HG02798 (cell line): ENCODE results near the gene CEP55.
"Not testable (repeated sequence)": the region's sequence is repeated elsewhere in the genome, so short reads cannot be mapped to it uniquely, and the experiment has no call there.

Source experiments
- ATAC-seq: cut with Tn5 transposase; IDR thresholded peaks from one replicate; pipeline ENCODE4 v1.9.1; 2021; ENCODE audit warnings: mild to moderate bottlenecking; ENCODE audit not compliant: unreplicated experiment, poor library complexity

CEP55 gene

DNA sequence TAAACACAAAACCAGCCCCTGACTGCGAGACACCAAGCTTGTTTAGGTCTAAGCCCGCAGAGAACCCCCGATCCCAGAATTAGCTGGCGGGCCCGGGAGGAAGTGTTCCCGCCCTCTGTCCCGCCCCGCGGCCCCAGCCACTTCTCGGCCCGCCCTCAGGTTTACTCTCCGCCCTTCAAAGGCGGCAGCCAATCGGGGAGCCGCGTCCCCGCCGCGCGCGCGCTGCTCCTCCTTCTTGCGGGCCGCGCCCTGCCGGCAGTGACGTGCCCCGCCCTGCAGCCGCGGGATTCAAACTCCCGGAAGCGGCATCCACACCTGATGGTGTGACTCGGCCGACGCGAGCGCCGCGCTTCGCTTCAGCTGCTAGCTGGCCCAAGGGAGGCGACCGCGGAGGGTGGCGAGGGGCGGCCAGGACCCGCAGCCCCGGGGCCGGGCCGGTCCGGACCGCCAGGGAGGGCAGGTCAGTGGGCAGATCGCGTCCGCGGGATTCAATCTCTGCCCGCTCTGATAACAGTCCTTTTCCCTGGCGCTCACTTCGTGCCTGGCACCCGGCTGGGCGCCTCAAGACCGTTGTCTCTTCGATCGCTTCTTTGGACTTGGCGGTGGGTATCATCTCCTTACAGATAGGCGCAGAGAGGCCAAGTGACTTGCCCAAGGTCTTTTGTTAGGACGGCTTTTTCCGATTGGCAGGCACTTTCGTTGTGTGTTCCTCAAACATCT, at the start of gene CEP55:
TSS of gene CEP55 (plus strand) at position 291 of the 720 bp plus-strand sequence. CDS start 3,440 bp downstream, outside the sequence.
- peak; percentile 99 for ATAC-seq

DNA sequence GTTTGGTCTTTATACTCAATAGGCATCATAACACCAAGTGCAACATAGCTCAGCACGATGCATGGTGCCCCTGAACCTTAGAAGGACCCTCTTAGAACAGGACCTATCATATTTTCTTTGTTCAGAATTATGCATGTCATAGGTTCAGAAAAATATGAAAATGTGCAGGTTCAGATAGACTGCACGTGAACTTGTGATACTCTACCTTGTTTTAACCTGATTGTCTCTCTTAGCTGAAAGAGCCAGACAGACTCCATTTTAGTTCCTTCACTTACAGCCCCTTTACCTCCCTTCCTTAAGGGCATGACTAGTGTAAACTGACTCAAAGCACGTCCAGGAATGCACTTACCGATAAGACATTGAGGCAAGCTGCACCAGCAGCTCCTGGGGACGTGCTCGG, 49.4 kb upstream of the CEP55 start:
- no peak for ATAC-seq

DNA sequence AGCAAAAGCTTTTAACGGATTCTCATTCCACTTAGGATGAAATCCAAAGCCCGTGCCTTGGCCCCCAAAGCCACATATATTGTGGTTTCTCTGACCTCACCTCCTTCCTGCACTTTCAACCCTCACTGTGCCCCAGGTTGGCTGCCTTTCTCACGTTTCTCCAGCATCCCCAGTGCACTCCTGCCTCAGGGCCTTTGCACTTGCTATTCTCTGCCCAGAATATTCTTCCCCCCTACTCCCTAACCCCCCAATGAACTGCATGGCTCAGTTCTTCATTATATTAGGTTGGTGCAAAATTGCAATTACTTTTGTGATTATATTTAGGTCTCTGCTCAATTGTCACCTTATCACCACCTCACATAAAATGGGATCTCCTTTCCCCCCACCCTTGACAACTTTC, 48.4 kb upstream of the CEP55 start:
- no peak for ATAC-seq

DNA sequence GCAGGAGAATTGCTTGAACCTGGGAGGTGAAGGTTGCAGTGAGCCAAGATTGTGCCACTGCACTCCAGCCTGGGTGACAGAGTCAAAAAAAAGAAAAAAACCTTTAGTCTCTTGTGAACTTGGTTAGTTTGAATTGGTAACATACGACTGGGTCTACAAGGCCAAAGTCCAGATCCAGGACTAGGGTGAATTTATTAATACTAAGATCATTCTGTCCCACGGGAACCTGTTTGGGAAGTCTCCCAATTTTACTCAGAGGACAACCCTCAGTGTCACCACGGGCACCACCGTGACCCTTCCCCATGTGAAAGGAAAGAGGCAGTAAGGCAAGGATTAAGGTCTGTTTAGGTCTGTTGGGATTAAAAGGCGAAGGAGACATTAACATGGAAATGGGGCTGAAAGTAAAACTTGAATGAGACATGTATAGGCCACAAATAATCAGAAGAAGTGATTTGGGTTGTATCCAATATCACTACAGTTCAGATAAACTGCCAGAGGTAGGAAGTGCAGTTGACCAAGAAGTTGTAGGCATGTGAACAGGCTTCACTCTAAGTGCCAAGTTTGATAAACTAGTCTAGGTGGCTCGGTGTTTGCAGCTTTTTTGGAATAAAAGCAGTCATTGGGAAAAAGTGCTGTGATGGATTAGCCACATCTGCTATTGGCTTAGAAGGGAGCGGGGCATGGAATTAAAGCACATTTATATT, 45.0 kb upstream of the CEP55 start:
- ATAC-seq: no peak

DNA sequence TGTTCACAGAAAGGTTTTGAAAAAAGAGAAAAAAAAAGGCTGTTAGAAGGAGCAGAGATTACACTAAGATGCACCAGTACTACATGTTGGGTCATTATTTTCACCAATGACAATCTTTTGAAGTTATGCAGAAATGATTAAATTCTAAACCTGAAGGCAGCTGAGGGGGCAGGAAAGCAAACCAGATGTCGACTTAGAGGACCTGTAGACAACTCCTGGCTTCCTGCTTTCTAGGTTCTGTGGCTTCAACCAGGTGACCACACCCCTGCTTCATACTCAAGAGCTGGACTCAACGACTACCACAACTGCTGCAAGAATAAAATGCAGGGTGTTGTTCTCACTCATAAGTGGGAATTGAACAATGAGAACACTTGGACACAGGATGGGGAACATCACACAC, 44.3 kb upstream of the CEP55 start:
- peak; percentile 46 for ATAC-seq

DNA sequence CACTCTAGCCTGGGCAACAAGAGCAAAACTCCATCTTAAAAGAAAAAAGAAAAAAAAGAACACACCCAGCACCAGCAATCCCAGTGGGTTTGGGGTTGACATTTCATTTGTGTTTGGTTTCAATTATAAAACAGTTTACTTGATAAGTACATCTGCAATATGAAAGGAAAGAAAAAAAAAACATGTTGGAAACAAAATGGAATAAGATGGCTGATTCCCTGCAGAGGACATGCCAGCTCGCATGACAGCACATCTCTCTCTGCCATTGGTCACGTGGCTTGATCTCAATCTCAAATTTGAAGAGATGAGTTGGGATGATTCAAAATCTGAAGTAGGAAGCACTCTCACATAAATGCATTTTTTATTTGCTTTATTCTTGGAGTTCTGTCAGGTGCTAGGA, 42.3 kb upstream of the CEP55 start:
- ATAC-seq: no peak

DNA sequence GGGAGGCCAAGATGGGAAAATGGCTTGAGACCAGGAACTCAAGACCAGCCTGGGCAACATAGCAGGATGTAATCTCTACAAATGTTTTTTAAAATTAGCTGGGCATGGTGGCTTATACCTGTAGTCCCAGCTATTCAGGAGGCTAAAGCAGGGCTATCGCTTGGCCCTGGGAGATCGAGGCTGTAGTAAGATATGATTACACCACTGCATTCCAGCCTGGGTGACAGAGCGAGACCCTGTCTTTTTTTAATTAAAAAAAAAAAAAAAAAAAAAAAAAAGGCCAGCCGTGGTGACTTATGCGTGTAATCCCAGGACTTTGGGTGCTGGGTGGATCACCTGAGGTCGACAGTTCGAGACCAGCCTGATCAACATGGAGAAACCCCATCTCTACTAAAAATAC, 41.7 kb upstream of the CEP55 start:
- no peak for ATAC-seq

DNA sequence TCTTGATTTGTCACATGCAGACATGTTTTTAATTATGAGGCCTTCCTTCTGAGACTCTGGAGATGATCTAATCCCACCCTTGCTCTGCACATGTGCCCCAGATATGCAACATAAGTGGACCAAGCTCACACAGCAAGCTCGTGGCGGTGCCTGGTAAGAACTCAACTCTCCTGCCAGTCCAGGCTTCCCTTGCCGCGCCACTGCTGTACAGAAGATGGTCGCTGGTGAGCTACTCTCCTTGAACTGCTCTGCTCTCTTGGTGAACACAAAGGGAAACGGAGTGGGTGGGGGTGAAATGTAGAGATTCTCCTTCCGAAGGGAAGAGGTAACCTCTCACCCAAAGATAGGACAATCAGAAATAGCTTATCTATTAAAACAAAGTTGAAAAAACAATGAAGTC, 39.9 kb upstream of the CEP55 start:
- no peak for ATAC-seq

DNA sequence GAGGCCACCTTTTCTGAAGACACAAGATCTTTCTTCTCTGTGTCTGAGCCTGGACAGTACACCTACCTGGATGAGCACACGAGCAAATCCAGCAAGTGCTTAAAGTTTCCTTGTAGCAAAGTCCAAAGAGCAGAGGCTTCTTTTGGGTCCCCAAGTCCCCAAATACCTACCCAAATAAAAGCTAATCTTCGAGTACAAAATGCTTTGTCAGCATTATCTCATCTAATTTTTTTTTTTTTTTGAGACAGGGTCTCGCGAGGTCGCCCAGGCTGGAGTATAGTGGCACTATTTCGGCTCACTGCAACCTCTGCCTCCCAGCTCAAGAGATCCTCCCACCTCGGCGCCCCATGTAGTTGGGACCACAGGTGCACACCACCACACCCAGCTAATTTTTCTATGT, 38.9 kb upstream of the CEP55 start:
- ATAC-seq: no peak

DNA sequence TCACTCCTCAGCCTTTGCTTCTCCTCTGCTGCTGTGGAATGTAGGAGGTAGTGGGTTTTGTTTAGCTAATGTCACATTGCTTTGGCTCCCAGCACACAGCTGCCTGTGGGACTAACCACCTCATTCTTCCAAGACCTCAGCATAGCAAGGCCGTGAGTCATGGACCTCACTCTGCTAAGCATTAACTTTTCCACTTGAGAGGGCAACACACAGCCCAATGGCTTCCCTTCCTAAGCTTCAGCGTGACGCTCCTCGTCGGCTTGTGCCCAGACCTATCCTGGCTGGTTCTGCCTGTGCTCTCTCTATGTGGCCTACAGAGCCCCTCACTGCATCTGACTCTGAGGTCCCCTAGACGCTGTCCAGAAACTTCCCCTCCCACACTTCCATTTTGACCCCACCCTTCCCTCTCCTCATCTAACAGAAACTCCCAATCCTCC, 37.6 kb upstream of the CEP55 start:
- ATAC-seq: no peak

DNA sequence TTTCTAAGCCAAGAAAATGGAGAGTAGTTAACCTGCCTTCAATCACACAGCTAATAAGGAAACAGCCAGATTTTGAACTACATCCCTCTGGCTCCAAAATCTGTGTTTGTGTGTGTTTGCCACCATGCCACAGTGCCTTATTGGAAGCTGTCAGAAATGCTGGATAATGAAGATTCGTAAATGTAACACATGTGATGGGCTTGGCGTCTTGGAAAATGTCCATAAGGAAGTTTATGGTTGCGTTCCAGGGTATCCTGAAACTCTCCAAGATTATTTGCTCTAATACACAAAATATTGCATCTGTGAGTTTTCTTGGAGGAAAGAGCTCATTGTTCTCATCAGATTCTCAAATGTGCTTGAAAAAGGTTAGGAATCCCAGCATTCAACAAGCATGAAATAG, 36.9 kb upstream of the CEP55 start:
- no peak for ATAC-seq

DNA sequence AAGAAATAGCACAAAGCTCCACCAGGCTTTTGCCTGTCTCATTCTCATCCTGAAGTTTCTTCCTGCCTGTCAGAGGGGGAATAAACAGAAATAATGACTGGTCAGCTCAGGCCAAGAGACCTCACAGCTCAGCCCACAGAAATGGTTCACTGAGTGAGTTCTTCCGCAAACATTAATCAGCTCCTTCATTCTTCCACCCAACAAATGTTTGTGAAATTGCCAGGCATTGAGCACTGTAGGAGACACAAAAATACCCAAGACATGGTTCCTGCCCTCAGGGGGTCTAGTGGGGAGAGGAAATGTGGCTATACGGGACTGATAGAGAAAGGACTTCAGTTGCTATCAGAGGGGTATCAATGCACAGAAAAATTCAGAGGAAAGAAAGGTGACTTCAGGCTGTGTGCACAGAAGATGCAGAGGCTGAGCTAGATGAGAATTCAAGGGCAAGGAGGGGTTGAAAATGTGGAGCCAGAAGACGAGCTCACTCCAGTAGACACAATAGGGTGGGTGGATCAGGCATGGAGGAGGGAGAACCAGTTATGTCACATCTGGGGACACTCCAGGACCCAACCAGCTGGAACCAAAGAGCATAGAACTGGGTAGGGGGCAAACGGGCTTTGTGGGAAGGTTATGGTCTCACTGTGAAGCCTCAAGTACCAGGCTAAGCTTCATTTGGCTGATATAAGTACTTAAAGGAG, 35.2 kb upstream of the CEP55 start:
- no peak for ATAC-seq

DNA sequence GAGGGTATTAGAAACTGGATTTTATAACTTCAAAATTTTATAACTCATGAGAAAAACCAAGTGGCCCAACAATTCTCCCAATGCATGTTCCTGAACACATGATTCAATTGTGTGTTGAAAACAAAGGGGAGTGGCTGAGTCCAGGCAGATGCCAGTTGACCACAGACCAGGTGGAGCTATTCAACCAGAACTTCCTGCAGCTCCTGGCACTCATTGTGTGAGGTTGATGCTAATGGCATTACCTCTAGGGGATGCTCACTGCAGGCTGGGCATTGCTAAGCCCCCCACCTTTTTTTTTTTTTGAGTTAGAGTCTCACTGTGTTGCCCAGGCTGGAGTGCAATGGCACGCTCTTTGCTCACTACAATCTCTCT, 34.6 kb upstream of the CEP55 start:
- no peak for ATAC-seq

DNA sequence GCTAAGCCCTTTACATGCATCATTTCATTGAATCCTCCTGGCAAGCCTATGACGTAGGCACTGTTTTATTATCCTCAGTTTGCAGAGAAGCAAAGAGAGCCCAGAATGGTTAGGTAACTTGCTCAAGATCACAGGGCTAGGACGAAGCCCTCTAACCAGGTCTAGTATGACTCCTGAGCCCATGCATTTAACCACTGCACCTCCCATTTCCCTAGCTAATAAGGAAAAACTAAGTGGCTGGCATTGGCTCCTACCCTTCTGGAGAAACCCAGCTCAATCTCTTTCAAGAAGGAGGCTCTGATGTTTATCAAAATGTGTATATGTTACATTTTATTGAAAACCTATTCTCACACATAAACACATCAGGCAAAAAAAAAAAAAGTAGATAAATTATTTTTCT, 34.0 kb upstream of the CEP55 start:
- ATAC-seq: no peak

DNA sequence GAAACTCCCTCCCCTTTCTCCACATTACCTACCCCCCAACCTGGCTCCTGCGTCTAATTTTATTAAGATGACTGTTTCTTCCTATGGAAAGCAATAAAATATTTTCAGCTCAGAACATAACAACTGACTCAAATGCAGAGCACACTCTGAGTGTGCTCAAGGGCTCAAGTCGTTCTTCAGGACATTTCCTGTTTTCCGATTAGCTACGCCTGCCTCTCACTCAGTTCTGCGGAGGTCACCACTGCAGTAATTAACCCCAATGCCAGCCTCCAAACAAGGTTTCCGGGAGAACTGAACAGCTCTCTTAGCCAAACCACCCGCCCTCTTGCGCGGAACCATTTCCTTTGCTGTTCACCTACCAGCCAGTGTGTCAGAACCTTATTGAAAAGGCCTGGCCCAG, 33.5 kb upstream of the CEP55 start:
- no peak for ATAC-seq

DNA sequence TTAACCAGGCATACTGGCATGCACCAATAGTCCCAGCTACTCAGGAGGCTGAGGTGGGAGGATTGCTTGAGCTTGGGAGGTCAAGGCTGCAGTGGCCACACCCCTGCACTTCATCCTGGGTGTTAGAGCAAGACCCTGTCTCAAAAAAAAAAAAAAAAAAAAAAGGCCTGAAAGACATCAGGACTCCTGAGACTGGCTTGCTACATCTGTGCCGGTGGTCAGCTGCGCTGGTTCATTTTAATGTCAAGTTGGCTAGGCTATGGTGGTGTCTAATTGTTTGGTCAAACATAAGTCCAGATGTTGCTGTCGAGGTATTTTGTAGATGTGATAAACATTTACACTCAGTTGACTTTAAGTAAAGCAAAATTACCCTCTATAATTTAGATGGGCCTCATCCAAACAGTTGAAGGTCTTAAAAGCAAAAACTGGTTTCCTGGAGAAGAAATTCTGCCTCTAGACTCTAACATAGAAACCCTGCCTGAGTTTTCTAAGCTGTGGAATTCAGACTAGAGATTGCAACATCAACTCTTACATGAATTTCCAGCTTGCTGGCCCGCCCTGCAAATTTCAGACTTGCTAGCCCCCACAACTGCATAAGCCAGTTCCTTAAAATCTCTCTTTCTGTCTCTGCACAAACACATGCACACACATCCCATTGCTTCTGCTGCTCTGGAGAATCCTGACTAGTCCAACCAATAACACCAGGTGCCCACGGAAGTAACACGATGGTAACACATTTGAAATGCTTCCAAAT, 32.5 kb upstream of the CEP55 start:
- ATAC-seq: no peak

DNA sequence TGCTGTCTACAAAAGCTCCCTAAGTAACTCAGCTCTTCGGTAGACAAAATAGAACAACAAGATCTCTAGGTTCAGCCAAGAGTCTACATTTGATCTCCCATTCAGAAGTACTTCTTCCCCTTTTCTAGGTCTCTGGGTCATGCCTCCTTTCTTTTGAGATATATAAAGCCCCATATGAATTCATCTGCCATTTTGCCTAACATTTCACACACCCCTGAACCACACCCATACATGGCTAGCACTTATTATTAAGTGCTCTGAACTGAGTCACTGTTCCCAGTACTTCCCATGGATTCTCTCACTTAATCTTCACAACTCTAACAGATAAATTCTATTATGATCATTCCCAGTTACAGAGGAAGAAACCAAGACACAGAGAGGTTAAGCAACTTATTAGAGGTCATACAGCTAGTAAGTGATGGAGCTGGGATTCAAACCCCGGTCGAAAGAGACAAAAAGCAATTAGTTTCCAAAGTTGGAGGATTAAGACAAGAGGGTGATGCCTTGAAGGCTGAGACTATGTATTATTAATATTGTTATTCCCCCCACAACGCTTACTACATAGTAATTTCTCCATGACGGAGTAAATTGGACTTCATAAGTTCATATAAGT, 31.5 kb upstream of the CEP55 start:
- no peak for ATAC-seq

DNA sequence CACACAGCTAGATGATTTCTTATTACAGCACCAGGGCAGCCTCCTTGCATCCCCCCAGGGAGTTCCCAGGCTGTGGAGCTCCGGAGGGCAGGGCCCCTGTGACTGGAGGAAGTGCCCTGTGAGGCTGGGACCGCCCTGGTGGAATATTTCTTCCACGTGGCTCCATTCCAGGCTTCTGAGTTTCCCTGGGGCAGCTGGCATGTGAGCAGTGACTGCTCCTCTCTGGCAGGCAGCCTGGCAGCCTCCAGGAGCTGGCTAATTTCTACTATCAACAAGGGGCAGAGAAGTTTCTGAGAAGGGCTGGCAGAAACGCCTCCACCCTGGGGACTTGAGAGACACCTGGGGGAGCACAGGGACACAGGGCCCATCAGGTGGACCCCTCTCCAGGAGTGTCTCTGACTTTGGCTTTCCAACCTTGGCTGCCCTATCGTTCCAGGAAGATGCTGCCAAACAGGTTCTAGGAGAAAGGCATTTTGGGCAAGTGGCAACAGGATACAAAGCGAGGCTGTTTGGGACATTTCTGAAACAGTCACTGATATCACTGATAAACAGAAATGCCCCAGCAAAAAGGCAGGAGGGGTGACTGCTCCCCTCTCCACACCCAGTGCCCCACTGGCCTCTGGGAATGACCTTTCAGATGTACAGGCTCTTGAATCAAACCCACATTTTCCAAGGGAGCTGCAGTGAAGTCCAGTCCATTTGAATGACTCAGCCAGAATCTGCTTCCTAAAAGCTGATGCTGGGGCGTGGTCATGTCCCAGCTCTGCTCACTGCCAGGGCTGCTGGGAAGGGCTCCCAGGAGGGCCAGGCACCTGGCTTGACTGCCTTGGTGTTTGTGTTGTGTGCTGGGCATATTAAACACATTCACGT, 30.4 kb upstream of the CEP55 start:
- ATAC-seq: no peak

DNA sequence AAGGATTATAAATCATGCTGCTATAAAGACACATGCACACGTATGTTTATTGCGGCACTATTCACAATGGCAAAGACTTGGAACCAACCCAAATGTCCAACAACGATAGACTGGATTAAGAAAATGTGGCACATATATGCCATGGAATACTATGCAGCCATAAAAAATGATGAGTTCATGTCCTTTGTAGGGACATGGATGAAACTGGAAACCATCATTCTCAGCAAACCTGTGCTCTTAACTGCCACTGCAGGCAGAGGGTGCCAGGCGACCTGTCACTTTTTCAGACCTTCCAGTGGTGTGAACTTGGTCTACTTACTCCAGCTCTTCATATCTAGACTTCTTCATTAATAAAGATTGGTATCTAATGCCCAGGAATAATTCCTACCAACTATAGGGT, 28.8 kb upstream of the CEP55 start:
- ATAC-seq: not testable (repeated sequence)
